ENCODE measurements around the gene QKI. TPM values are rescaled to one million over a fixed set of nuclear protein-coding genes. Genes with fewer than 3 reads are reported as not detected.

The QKI gene
- total and polyA plus RNA-seq, 2 of the 8 experiments (the other 6 are each of a cell fraction or from before 2014, with no cell fraction given): 181 to 183 TPM

GRCh38 chr6:163408352-163408991, 6.0 kb upstream of the QKI start:
- FAIRE-seq (no peak), DNase-seq (ENCODE audit: low read depth in 1 of 2, low spot score in 2 of 2) (no peak)
- Histone ChIP-seq H4K20me1 (replicated peaks in 1 of 2; ENCODE audit: control insufficient read depth in 1 of 2, insufficient read depth in 2 of 2, low read length in 2 of 2) (peaks cover 0 to 2% of the 10 kb centered on the region in 2 experiments), H2AK5ac (ENCODE audit: low read depth, low read length) (no peak overlapping the region), H3K4me2 (ENCODE audit: insufficient read depth in 1 of 2, low read depth in 2 of 2, low read length in 2 of 2) (no peak overlapping the region), H2BK12ac (ENCODE audit: low read depth, low read length) (no peak overlapping the region), H2AFZ (ENCODE audit: low read length) (no peak overlapping the region), H3K18ac (ENCODE audit: extremely low read depth, low read length) (no peak overlapping the region), H3K14ac (ENCODE audit: insufficient read length) (no peak overlapping the region), H3K4me1 (replicated peaks in 1 of 4; ENCODE audit: control insufficient read depth in 3 of 4, insufficient read depth in 4 of 4, low read length in 3 of 4) (peaks cover 0 to 9% (median 3%) of the 10 kb centered on the region in 4 experiments; a peak in 4 of 7 replicates), H2BK20ac (ENCODE audit: low read length) (no peak overlapping the region), H3K4me3 (ENCODE audit: extremely low read depth in 1 of 4, insufficient read depth in 2 of 4, low read depth in 3 of 4, low read length in 4 of 4) (no peak overlapping the region), H2BK5ac (ENCODE audit: low read depth, low read length) (no peak overlapping the region), H4K5ac (ENCODE audit: insufficient read length, low read depth, low read length) (no peak overlapping the region), H3K79me1 (ENCODE audit: low read depth, low read length) (no peaks in the 10 kb centered on the region), H4K91ac (replicated peaks; ENCODE audit: insufficient read length, low read length) (no peak overlapping the region), H3K4ac (replicated peaks; ENCODE audit: insufficient read length, low read depth, low read length) (no peak overlapping the region), H2BK120ac (replicated peaks; ENCODE audit: low read depth, low read length) (no peak overlapping the region), H3K79me2 (ENCODE audit: control insufficient read depth in 1 of 2, insufficient read depth in 2 of 2, low read length in 2 of 2) (0 out of 4 replicates have a peak, but pooled peaks cover 0 to 3% of the 10 kb centered on the region in 2 experiments), H4K8ac (ENCODE audit: extremely low read depth, insufficient read depth, low read length) (no peak overlapping the region), H3K23me2 (ENCODE audit: low read depth, low read length) (peaks cover 3% of the 10 kb centered on the region; the same call in 1 of the 2 replicates), H3K27me3 (replicated peaks in 1 of 4; ENCODE audit: control insufficient read depth in 3 of 4, extremely low read depth in 1 of 4, insufficient read depth in 3 of 4, low read length in 3 of 4) (no peaks in the 10 kb centered on the region; a peak in 1 of 7 replicates), H2BK15ac (ENCODE audit: low read length) (no peak overlapping the region), H3K36me3 (ENCODE audit: control insufficient read depth in 2 of 4, insufficient read depth in 4 of 4, low read length in 3 of 4) (no peaks in the 10 kb centered on the region), H3K9me3 (ENCODE audit: insufficient read depth in 2 of 2, low read depth in 1 of 2, low read length in 1 of 2) (no peaks in the 10 kb centered on the region), H3K9ac (replicated peaks in 1 of 4; ENCODE audit: extremely low read depth in 1 of 4, low read depth in 3 of 4, low read length in 3 of 4) (no peak overlapping the region), H3K23ac (ENCODE audit: insufficient read length) (no peak overlapping the region), H3K56ac (replicated peaks; ENCODE audit: insufficient read length, low read depth, low read length) (no peak overlapping the region), H3K27ac (ENCODE audit: low read depth, low read length) (no peak overlapping the region)
- CTCF ChIA-PET (ENCODE audit: partially characterized antibody): no interaction called here
- WGBS, 2 experiments (ENCODE audit: extremely low coverage in 1 of 2, insufficient coverage in 1 of 2, insufficient read length in 1 of 2, insufficient replicate concordance in 2 of 2, low coverage in 1 of 2, low lambda C conversion rate in 2 of 2, missing lambda C conversion rate in 1 of 2): 88% methylated on average over 9 of the region's 9 CpGs; no CpG with 5 or more reads in 1 of the 2 experiments
- POLR2A ChIA-PET (ENCODE audit: partially characterized antibody): no interaction called here
- TF ChIP-seq RBBP5 (IDR thresholded peaks at IDR 0.05; ENCODE audit: borderline replicate concordance, low read depth, low read length) (no peak), POLR2A (IDR thresholded peaks at IDR 0.05; ENCODE audit: control extremely low read depth in 1 of 2, low read depth in 2 of 2, low read length in 2 of 2) (no peak), RXRA (IDR thresholded peaks at IDR 0.05; ENCODE audit: insufficient read depth, low read depth, low read length) (no peak), CTBP2 (IDR thresholded peaks at IDR 0.05; ENCODE audit: borderline replicate concordance, insufficient read depth, insufficient read length, low read length) (no peak), BACH1 (IDR thresholded peaks at IDR 0.05; ENCODE audit: low read length) (no peak), BRCA1 (IDR thresholded peaks at IDR 0.05; ENCODE audit: low read depth, low read length) (no peak), HDAC6 (IDR thresholded peaks at IDR 0.05; ENCODE audit: low read depth, low read length) (no peak), CHD1 (IDR thresholded peaks at IDR 0.05; ENCODE audit: low read depth, low read length) (no peak), CHD2 (IDR thresholded peaks at IDR 0.05; ENCODE audit: low read length) (no peak), ATF3 (IDR thresholded peaks at IDR 0.05; ENCODE audit: insufficient read depth, low read depth, low read length) (no peak), CEBPB (IDR thresholded peaks at IDR 0.05; ENCODE audit: low read depth, low read length) (no peak), SP1 (IDR thresholded peaks at IDR 0.05; ENCODE audit: low read depth, low read length) (no peak), PHF8 (conservative IDR thresholded peaks at IDR 0.05; ENCODE audit: low read depth, low read length) (no peak), SRF (IDR thresholded peaks at IDR 0.05; ENCODE audit: low read depth, low read length) (no peak)
